Frontal cortex (tissue), 4 donors: ENCODE results near the gene S100A8. TPM values are rescaled to one million over a fixed set of nuclear protein-coding genes. Genes with fewer than 3 reads are reported as not detected.
"Not testable (repeated sequence)": the region's sequence is repeated elsewhere in the genome, so short reads cannot be mapped to it uniquely, and the experiment has no call there.

Experiments used
- DNase-seq, 2 donors: peaks; one replicate each; pipeline ENCODE4 v3.0.0; 2012; ENCODE audit warnings: low spot score in 2 of 2
- FAIRE-seq: peaks from 2 replicates; lab custom pipeline; 2012; peaks lifted over from hg19 to GRCh38; lab: Jason Lieb, UNC
- total RNA-seq: library from RNA; depleted of rRNA; stranded (reverse); fragments of >200 nt; gene quantifications from one replicate; pipeline ENCODE4 v1.2.3, GENCODE V29; 2014
- donor health status: control.
- donor health status: control.
- donor health status: control.

S100A8 gene
- total RNA-seq, 1 donor from 2014 or later: 7.3 TPM

- not testable (repeated sequence) for FAIRE-seq, DNase-seq
Observed at GRCh38 chr1:153418758-153419435, 28.0 kb upstream of the S100A8 start.

- DNase-seq: no peak
- FAIRE-seq: no peak
Observed at GRCh38 chr1:153417136-153417888, 26.4 kb upstream of the S100A8 start.

- no peak for FAIRE-seq
Observed at GRCh38 chr1:153415850-153416570, 25.1 kb upstream of the S100A8 start, which contains the start of gene S100A7A. S100A7A (plus strand) TSS chr1:153416520; CDS start chr1:153418083, 1,563 bp downstream.

GRCh38 chr1:153413961-153414360 is 23.1 kb upstream of the S100A8 start:
- not testable (repeated sequence) for FAIRE-seq, DNase-seq

More at GRCh38 chr1:153415850-153416570, 25.1 kb upstream of the S100A8 start, which contains the start of gene S100A7A:
- DNase-seq: no peak

GRCh38 chr1:153407274-153407673 is 16.4 kb upstream of the S100A8 start:
- FAIRE-seq, DNase-seq: not testable (repeated sequence)

- not testable (repeated sequence) for DNase-seq, FAIRE-seq
Observed at GRCh38 chr1:153405825-153406599, 15.1 kb upstream of the S100A8 start.

GRCh38 chr1:153404768-153405167 is 13.9 kb upstream of the S100A8 start:
- no peak for FAIRE-seq
- no peak for DNase-seq

GRCh38 chr1:153404086-153404635 is 13.3 kb upstream of the S100A8 start:
- FAIRE-seq (no peak), DNase-seq (no peak)

- no peak for DNase-seq
- no peak for FAIRE-seq
Observed at GRCh38 chr1:153403421-153404085, 12.7 kb upstream of the S100A8 start.

- DNase-seq: no peak
- FAIRE-seq: no peak
Observed at GRCh38 chr1:153402226-153402625, 11.4 kb upstream of the S100A8 start.

- FAIRE-seq (no peak), DNase-seq (no peak)
Observed at GRCh38 chr1:153401461-153401860, 10.6 kb upstream of the S100A8 start.

GRCh38 chr1:153400244-153400643 is 9.4 kb upstream of the S100A8 start:
- FAIRE-seq (no peak), DNase-seq (no peak)

GRCh38 chr1:153399401-153400055 is 8.7 kb upstream of the S100A8 start:
- FAIRE-seq (no peak), DNase-seq (no peak)

GRCh38 chr1:153397924-153398651 is 7.2 kb upstream of the S100A8 start:
- DNase-seq: no peak

GRCh38 chr1:153397051-153397923 is 6.4 kb upstream of the S100A8 start:
- DNase-seq (no peak), FAIRE-seq (no peak)

More at GRCh38 chr1:153397924-153398651, 7.2 kb upstream of the S100A8 start:
- FAIRE-seq: no peak

- no peak for FAIRE-seq
Observed at GRCh38 chr1:153396461-153396860, 5.6 kb upstream of the S100A8 start.

GRCh38 chr1:153395776-153396175 is 4.9 kb upstream of the S100A8 start:
- no peak for FAIRE-seq
- DNase-seq: no peak

More at GRCh38 chr1:153396461-153396860, 5.6 kb upstream of the S100A8 start:
- no peak for DNase-seq
